Liver (tissue), 9 donors: ENCODE data around the gene CA10. TPM values are rescaled to one million over a fixed set of nuclear protein-coding genes. Genes with fewer than 3 reads are reported as not detected.

Experiments used
- DNase-seq: peaks from one replicate; pipeline ENCODE4 v3.0.0-alpha.2; 2017; ENCODE audit warnings: low spot score
- H3K27ac ChIP-seq, 2 donors: one replicate each; pipeline ENCODE4 v1.7.0; 2013; ENCODE audit warnings: inconsistent platforms in 2 of 2, low read length in 2 of 2, control low read depth in 1 of 2, low read depth in 1 of 2, mild to moderate bottlenecking in 1 of 2
- H3K27me3 ChIP-seq, 4 donors: one replicate each; pipeline versions ENCODE4 v1.6.1 to v1.7.0; 2013; ENCODE audit warnings: low read length in 3 of 4, inconsistent platforms in 1 of 4, mild to moderate bottlenecking in 1 of 4, moderate library complexity in 1 of 4; ENCODE audit not compliant: control insufficient read depth in 4 of 4, insufficient read depth in 4 of 4
- H3K36me3 ChIP-seq, 4 donors: one replicate each; pipeline versions ENCODE4 v1.6.1 to v1.7.0; 2013; ENCODE audit warnings: low read length in 3 of 4, mild to moderate bottlenecking in 3 of 4, low read depth in 1 of 4, moderate library complexity in 1 of 4; ENCODE audit not compliant: control insufficient read depth in 4 of 4, insufficient read depth in 3 of 4
- H3K4me1 ChIP-seq, 4 donors: one replicate each; pipeline versions ENCODE4 v1.6.1 to v1.7.0; 2013; ENCODE audit warnings: low read length in 3 of 4, mild to moderate bottlenecking in 3 of 4, moderate library complexity in 1 of 4; ENCODE audit not compliant: control insufficient read depth in 4 of 4, insufficient read depth in 4 of 4
- H3K4me3 ChIP-seq, 3 donors: one replicate each; pipeline versions ENCODE4 v1.6.1 to v1.7.0; 2013; ENCODE audit warnings: low read length in 3 of 3, control low read depth in 1 of 3, low read depth in 1 of 3, mild to moderate bottlenecking in 1 of 3
- H3K9ac ChIP-seq, 2 donors: one replicate each; pipeline ENCODE4 v1.7.0; 2013; ENCODE audit warnings: low read length in 2 of 2, mild to moderate bottlenecking in 2 of 2, moderate library complexity in 2 of 2, control low read depth in 1 of 2, low read depth in 1 of 2
- H3K9me3 ChIP-seq, 4 donors: one replicate each; pipeline versions ENCODE4 v1.6.1 to v1.7.0; 2013; ENCODE audit warnings: low read length in 3 of 4; ENCODE audit not compliant: control insufficient read depth in 4 of 4
- EGR1 ChIP-seq, 2 donors: IDR thresholded peaks; 2 replicates each; pipeline ENCODE4 v1.6.1; 2016 to 2018; ENCODE audit warnings: antibody characterized with exemption in 2 of 2, low read depth in 2 of 2
- FOXA2 ChIP-seq: IDR thresholded peaks from 2 replicates; pipeline ENCODE4 v1.6.1; 2016; ENCODE audit warnings: antibody characterized with exemption
- GABPA ChIP-seq, 2 donors: IDR thresholded peaks in 1 of 2; conservative IDR thresholded peaks in 1 of 2; 2 replicates each; pipeline ENCODE4 v1.6.1; 2016; ENCODE audit warnings: antibody characterized with exemption in 2 of 2, mild to moderate bottlenecking in 1 of 2, moderate library complexity in 1 of 2
- HNF4A ChIP-seq, 2 donors: conservative IDR thresholded peaks; 2 replicates each; pipeline ENCODE4 v1.6.1; 2016; ENCODE audit warnings: antibody characterized with exemption in 2 of 2, mild to moderate bottlenecking in 2 of 2
- HNF4G ChIP-seq: IDR thresholded peaks from 2 replicates; pipeline ENCODE4 v1.6.1; 2016; ENCODE audit warnings: antibody characterized with exemption
- RAD21 ChIP-seq, 2 donors: IDR thresholded peaks; 2 replicates each; pipeline ENCODE4 v1.6.1; 2016; ENCODE audit warnings: antibody characterized with exemption in 2 of 2, mild to moderate bottlenecking in 2 of 2
- RXRA ChIP-seq, 2 donors: IDR thresholded peaks; 2 replicates each; pipeline ENCODE4 v1.6.1; 2017 to 2018; ENCODE audit warnings: antibody characterized with exemption in 2 of 2, mild to moderate bottlenecking in 1 of 2
- SP1 ChIP-seq: IDR thresholded peaks from 2 replicates; pipeline ENCODE4 v1.6.1; 2018; ENCODE audit warnings: antibody characterized with exemption, mild to moderate bottlenecking
- TAF1 ChIP-seq: conservative IDR thresholded peaks from 2 replicates; pipeline ENCODE4 v1.6.1; 2016; ENCODE audit warnings: antibody characterized with exemption, mild to moderate bottlenecking
- WGBS: extraction: QIAGEN DNeasy Blood & Tissue Kit; methylation state at CpG from one replicate; pipeline ENCODE4 v1.1.7; 2013; 5-methylcytosine and 5-hydroxymethylcytosine counted together
- polyA plus RNA-seq, 2 donors: library from polyadenylated mRNA; stranded (reverse) in 1 of 2; unstranded in 1 of 2; fragments of 200-250 nt in 1 of 2; fragments of >200 nt in 1 of 2; fragmentation: Nextera tagmentation in 1 of 2; extraction: Ambion mirVana in 1 of 2; gene quantifications; one replicate each; pipeline versions ENCODE4 v1.2.1 to v1.2.3, GENCODE V29; 2013 to 2015
- total RNA-seq, 2 donors: library from RNA; depleted of rRNA; stranded (reverse); fragments of >200 nt; gene quantifications; one replicate each; pipeline ENCODE4 v1.2.3, GENCODE V29; 2014
- TF ChIP-seq, protein P1 (sequence below): IDR thresholded peaks from 2 replicates; pipeline ENCODE4 v1.6.1; 2016; ENCODE audit warnings: antibody characterized with exemption, mild to moderate bottlenecking
- TF ChIP-seq, protein P2 (sequence below): fragments of 150-350 bp; IDR thresholded peaks from 2 replicates; pipeline ENCODE4 v1.5.1; 2017; ENCODE audit warnings: improper control_type of control experiment, low read depth, low read length; ENCODE audit not compliant: missing input control
- TF ChIP-seq, protein P3 (sequence below): IDR thresholded peaks from 2 replicates; pipeline ENCODE4 v1.6.1; 2016; ENCODE audit warnings: antibody characterized with exemption
- TF ChIP-seq, protein P4 (sequence below): IDR thresholded peaks from 2 replicates; pipeline ENCODE4 v1.6.1; 2016; ENCODE audit warnings: antibody characterized with exemption
- TF ChIP-seq, protein P5 (sequence below): IDR thresholded peaks from 2 replicates; pipeline ENCODE4 v1.6.1; 2016; ENCODE audit warnings: antibody characterized with exemption
- donor health status: healthy.
- donor health status: healthy.
- donor health status: healthy.
- donor health status: healthy.
- donor health status: healthy.

CA10 gene
- total and polyA plus RNA-seq, 4 donors: 0.05 TPM; not detected in 3

DNA sequence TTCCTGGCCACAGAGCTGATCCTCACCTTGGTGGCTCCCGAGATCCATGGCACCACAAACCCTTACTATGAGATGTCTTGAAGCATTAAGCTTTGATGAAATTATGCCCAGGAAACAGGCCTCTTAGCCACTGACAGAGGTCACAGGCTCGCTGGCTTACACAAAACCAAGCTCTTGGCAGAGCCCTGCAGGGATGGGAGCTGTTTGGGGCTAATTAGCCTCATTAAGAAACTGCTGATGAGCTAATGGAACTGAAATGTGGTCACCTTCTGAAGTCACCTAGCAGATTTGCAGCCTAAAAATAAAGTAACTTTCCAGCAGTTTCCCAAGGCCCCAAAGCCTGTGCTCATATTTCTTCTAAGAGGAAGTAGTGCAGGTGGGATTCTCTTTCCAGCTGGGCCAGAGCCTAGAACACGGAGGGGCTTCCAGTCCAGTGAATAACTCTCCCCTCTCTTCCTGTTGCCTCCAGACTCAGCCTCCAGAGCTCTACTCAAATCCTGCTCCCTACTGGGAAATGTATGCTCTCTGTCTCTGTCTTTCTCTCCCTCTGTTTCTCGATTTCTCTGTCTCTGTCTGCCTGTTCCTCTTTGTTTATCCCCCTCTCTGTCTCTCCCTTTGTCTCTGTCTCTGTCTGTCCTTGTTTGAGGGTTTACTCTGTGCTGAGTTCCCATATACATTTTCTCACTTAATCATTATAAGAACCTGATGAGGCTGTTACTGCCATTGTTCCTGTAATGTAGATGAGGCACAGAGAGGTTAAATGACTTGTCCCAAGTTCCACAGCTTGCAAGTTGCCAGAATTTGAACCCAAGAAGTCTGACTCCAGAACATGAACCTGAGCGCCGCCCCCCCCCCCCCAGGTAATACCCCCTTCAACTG, 338.9 kb downstream of the CA10 start:
- no peaks in the 10 kb centered on the region for H3K27me3 ChIP-seq
- H3K36me3 ChIP-seq: no peaks in the 10 kb centered on the region
- no peak for DNase-seq
- H3K27ac ChIP-seq: no peak overlapping the region
- no peaks in the 10 kb centered on the region for H3K9me3 ChIP-seq
- WGBS: 69% methylated on average over 6 of the region's 6 CpGs
- H3K4me3 ChIP-seq: no peak overlapping the region
- no peaks in the 10 kb centered on the region for H3K4me1 ChIP-seq
- TF ChIP-seq EGR1 (IDR thresholded peaks at IDR 0.05; ENCODE audit: low read depth in 2 of 2) (no peak), HNF4A (conservative IDR thresholded peaks at IDR 0.05) (no peak), HNF4G (no peak), RXRA (IDR thresholded peaks at IDR 0.05) (no peak), RAD21 (IDR thresholded peaks at IDR 0.05) (no peak), FOXA2 (no peak), TAF1 (no peak), SP1 (no peak), GABPA (IDR thresholded peaks at IDR 0.05 in 1 of 2, conservative IDR thresholded peaks at IDR 0.05 in 1 of 2) (no peak)
- TF ChIP-seq, protein P1, sequence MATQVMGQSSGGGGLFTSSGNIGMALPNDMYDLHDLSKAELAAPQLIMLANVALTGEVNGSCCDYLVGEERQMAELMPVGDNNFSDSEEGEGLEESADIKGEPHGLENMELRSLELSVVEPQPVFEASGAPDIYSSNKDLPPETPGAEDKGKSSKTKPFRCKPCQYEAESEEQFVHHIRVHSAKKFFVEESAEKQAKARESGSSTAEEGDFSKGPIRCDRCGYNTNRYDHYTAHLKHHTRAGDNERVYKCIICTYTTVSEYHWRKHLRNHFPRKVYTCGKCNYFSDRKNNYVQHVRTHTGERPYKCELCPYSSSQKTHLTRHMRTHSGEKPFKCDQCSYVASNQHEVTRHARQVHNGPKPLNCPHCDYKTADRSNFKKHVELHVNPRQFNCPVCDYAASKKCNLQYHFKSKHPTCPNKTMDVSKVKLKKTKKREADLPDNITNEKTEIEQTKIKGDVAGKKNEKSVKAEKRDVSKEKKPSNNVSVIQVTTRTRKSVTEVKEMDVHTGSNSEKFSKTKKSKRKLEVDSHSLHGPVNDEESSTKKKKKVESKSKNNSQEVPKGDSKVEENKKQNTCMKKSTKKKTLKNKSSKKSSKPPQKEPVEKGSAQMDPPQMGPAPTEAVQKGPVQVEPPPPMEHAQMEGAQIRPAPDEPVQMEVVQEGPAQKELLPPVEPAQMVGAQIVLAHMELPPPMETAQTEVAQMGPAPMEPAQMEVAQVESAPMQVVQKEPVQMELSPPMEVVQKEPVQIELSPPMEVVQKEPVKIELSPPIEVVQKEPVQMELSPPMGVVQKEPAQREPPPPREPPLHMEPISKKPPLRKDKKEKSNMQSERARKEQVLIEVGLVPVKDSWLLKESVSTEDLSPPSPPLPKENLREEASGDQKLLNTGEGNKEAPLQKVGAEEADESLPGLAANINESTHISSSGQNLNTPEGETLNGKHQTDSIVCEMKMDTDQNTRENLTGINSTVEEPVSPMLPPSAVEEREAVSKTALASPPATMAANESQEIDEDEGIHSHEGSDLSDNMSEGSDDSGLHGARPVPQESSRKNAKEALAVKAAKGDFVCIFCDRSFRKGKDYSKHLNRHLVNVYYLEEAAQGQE: no peak
- TF ChIP-seq, protein P2, sequence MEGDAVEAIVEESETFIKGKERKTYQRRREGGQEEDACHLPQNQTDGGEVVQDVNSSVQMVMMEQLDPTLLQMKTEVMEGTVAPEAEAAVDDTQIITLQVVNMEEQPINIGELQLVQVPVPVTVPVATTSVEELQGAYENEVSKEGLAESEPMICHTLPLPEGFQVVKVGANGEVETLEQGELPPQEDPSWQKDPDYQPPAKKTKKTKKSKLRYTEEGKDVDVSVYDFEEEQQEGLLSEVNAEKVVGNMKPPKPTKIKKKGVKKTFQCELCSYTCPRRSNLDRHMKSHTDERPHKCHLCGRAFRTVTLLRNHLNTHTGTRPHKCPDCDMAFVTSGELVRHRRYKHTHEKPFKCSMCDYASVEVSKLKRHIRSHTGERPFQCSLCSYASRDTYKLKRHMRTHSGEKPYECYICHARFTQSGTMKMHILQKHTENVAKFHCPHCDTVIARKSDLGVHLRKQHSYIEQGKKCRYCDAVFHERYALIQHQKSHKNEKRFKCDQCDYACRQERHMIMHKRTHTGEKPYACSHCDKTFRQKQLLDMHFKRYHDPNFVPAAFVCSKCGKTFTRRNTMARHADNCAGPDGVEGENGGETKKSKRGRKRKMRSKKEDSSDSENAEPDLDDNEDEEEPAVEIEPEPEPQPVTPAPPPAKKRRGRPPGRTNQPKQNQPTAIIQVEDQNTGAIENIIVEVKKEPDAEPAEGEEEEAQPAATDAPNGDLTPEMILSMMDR: no peak
- TF ChIP-seq, protein P3, sequence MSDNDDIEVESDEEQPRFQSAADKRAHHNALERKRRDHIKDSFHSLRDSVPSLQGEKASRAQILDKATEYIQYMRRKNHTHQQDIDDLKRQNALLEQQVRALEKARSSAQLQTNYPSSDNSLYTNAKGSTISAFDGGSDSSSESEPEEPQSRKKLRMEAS: no peak
- TF ChIP-seq, protein P4, sequence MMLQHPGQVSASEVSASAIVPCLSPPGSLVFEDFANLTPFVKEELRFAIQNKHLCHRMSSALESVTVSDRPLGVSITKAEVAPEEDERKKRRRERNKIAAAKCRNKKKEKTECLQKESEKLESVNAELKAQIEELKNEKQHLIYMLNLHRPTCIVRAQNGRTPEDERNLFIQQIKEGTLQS: no peak
- TF ChIP-seq, protein P5, sequence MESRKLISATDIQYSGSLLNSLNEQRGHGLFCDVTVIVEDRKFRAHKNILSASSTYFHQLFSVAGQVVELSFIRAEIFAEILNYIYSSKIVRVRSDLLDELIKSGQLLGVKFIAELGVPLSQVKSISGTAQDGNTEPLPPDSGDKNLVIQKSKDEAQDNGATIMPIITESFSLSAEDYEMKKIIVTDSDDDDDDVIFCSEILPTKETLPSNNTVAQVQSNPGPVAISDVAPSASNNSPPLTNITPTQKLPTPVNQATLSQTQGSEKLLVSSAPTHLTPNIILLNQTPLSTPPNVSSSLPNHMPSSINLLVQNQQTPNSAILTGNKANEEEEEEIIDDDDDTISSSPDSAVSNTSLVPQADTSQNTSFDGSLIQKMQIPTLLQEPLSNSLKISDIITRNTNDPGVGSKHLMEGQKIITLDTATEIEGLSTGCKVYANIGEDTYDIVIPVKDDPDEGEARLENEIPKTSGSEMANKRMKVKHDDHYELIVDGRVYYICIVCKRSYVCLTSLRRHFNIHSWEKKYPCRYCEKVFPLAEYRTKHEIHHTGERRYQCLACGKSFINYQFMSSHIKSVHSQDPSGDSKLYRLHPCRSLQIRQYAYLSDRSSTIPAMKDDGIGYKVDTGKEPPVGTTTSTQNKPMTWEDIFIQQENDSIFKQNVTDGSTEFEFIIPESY: no peak
- H3K9ac ChIP-seq: no peak overlapping the region
